ENCODE results near the gene NFIA. TPM values are rescaled to one million over a fixed set of nuclear protein-coding genes. Genes with fewer than 3 reads are reported as not detected.
A peak's percentile ranks its signal among the peaks of the same experiment; 100 is the strongest.

Gene NFIA
- total RNA-seq, 4 donors from 2014 or later, result 27.9 to 79.9 (median 36.7) TPM

DNA sequence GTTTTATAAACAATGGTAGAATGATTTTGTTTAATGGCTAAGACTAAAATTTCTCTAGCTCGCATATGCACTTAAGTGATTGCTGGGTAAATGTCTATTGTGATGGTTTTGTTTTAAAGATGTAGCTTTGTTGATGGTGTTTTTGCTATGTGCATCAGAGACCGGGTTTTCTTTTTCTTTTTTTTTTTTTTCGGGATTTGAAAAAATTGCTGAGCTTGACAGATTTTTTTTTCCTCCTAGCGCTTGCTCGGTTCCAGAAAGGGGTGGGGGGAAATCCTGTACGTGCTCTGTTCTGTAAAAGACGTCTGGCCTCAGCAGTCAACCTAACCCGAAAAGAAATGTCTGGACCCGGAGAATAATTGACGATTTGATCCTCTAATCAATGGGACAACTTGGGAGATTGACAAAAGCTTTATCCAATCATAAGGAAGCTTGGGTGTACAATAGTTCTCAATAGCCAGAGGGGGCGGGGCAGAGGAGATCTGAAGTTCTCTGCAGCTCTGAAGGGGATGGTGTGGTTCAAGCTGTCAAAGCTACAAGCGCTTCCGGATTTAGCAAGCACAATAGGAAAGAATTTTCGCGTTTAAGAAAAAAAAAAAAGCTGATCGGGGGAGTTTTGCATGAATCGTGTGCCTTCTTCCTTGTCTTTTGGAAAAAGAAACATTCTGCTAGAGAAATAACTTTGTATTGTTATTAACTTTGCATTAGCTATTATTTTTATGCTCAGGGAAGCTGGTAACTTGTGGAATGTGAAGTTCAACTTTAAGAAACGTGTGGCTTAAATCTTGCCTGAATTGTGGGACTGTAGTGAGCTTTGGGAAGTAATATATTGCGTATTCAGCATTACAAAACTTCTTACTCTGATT is 4.5 kb upstream of the NFIA start:
- no peaks in the 10 kb centered on the region for H3K36me3 ChIP-seq
- peak; percentile 73 for DNase-seq
- intact Hi-C loops (cut with DNase I), result no loop called here
- no peaks in the 10 kb centered on the region for H3K9me3 ChIP-seq
- peaks cover 33 to 50% (median 35%) of the 10 kb centered on the region in 3 donors for H3K4me1 ChIP-seq
- peak overlapping the region; percentile 50 to 70 (median 63) for H3K4me3 ChIP-seq
- TF ChIP-seq POLR2A (IDR thresholded peaks at IDR 0.05), result peak in 1 of 4 donors; percentile 42
- TF ChIP-seq, protein P1, sequence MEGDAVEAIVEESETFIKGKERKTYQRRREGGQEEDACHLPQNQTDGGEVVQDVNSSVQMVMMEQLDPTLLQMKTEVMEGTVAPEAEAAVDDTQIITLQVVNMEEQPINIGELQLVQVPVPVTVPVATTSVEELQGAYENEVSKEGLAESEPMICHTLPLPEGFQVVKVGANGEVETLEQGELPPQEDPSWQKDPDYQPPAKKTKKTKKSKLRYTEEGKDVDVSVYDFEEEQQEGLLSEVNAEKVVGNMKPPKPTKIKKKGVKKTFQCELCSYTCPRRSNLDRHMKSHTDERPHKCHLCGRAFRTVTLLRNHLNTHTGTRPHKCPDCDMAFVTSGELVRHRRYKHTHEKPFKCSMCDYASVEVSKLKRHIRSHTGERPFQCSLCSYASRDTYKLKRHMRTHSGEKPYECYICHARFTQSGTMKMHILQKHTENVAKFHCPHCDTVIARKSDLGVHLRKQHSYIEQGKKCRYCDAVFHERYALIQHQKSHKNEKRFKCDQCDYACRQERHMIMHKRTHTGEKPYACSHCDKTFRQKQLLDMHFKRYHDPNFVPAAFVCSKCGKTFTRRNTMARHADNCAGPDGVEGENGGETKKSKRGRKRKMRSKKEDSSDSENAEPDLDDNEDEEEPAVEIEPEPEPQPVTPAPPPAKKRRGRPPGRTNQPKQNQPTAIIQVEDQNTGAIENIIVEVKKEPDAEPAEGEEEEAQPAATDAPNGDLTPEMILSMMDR (IDR thresholded peaks at IDR 0.05), result peak in 1 of 6 experiments; percentile 8
- WGBS, 2 donors, result 1 to 2% methylated on average over 17 to 19 of the region's 19 CpGs
- no peaks in the 10 kb centered on the region for H3K27me3 ChIP-seq
- H3K27ac ChIP-seq, result peak overlapping the region; percentile 85 to 95 (median 91)

- intact Hi-C loops (cut with DNase I), result no loop called here
- peak overlapping the region in 3 of 4 donors; percentile 58 to 70 (median 68) for H3K4me3 ChIP-seq
- TF ChIP-seq POLR2A (IDR thresholded peaks at IDR 0.05), result no peak
- TF ChIP-seq, protein P1 (IDR thresholded peaks at IDR 0.05), result no peak
- DNase-seq, result no peak
- 25 to 27% methylated on average over 7 of the region's 7 CpGs for WGBS, 2 donors
- H3K9me3 ChIP-seq, result no peaks in the 10 kb centered on the region
- H3K27me3 ChIP-seq, result no peaks in the 10 kb centered on the region
- peak overlapping the region; percentile 82 to 95 (median 88) for H3K27ac ChIP-seq
- no peaks in the 10 kb centered on the region for H3K36me3 ChIP-seq
- H3K4me1 ChIP-seq, result peaks cover 33 to 50% (median 35%) of the 10 kb centered on the region in 3 donors
Measured at GRCh38 chr1:61078618-61079295, 3.6 kb upstream of the NFIA start.

GRCh38 chr1:61079296-61079897 is 3.0 kb upstream of the NFIA start:
- Histone ChIP-seq H3K36me3 (no peaks in the 10 kb centered on the region), H3K4me1 (peaks cover 33 to 55% (median 35%) of the 10 kb centered on the region in 3 donors), H3K27me3 (no peaks in the 10 kb centered on the region), H3K4me3 (peak overlapping the region in 3 of 4 donors; percentile 29 to 85 (median 29)), H3K9me3 (no peaks in the 10 kb centered on the region), H3K27ac (peak overlapping the region; percentile 82 to 95 (median 92))
- WGBS, 2 donors, result 26 to 30% methylated on average over 5 of the region's 5 CpGs
- intact Hi-C loops (cut with DNase I), result no loop called here
- TF ChIP-seq POLR2A (IDR thresholded peaks at IDR 0.05), result no peak
- TF ChIP-seq, protein P1 (IDR thresholded peaks at IDR 0.05), result no peak
- no peak for DNase-seq

GRCh38 chr1:61079898-61080336 is 2.4 kb upstream of the NFIA start:
- 2 to 5% methylated on average over 8 to 9 of the region's 14 CpGs for whole genome bisulfite sequencing, 2 donors
- intact Hi-C loops (cut with DNase I), result no loop called here
- H3K36me3 ChIP-seq, result no peaks in the 10 kb centered on the region
- H3K27ac ChIP-seq, result peak overlapping the region; percentile 82 to 95 (median 92)
- H3K9me3 ChIP-seq, result no peaks in the 10 kb centered on the region
- no peaks in the 10 kb centered on the region for H3K27me3 ChIP-seq
- peaks cover 33 to 61% (median 35%) of the 10 kb centered on the region in 3 donors for H3K4me1 ChIP-seq
- TF ChIP-seq POLR2A (IDR thresholded peaks at IDR 0.05), result peak in 1 of 4 donors; percentile 9
- TF ChIP-seq, protein P1 (IDR thresholded peaks at IDR 0.05), result peak in 2 of 6 experiments; percentile 19 to 26
- DNase-seq, result no peak
- peak overlapping the region in 3 of 4 donors; percentile 29 to 85 (median 29) for H3K4me3 ChIP-seq

All from esophagus squamous epithelium (tissue), 5 donors.